Ammon's horn (tissue), 1 donor: ENCODE measurements around the gene DDX41.

ENCODE experiments used
- DNase-seq: peaks from one replicate; pipeline ENCODE4 v3.0.0-alpha.2; 2016; ENCODE audit warnings: low spot score

DDX41 gene

GRCh38 chr5:177513500-177513899 is 3.3 kb downstream of the DDX41 start:
- no peak for DNase-seq

GRCh38 chr5:177512736-177513380 is 3.9 kb downstream of the DDX41 start:
- no peak for DNase-seq

- no peak for DNase-seq
These were observed 4.7 kb downstream of the DDX41 start for GRCh38 chr5:177511796-177512675.

- DNase-seq, result no peak
These were observed 5.6 kb downstream of the DDX41 start for GRCh38 chr5:177511181-177511580.

- DNase-seq, result no peak
These were observed 6.2 kb downstream of the DDX41 start for GRCh38 chr5:177510567-177511053.

- DNase-seq, result no peak
These were observed 6.7 kb downstream of the DDX41 start for GRCh38 chr5:177509991-177510566.

- peak; percentile 43 for DNase-seq
These were observed 7.3 kb downstream of the DDX41 start, which contains the start of gene DOK3 for GRCh38 chr5:177509381-177509951. Gene DOK3, minus strand, starts transcription at chr5:177509826. Its CDS starts 286 bp downstream, at chr5:177509540.

GRCh38 chr5:177508837-177509236 is 7.9 kb downstream of the DDX41 start:
- no peak for DNase-seq

- DNase-seq, result no peak
These were observed 8.5 kb downstream of the DDX41 start for GRCh38 chr5:177508221-177508611.

GRCh38 chr5:177507596-177508220 is 9.1 kb downstream of the DDX41 start:
- DNase-seq, result no peak

- DNase-seq, result no peak
These were observed 9.6 kb downstream of the DDX41 start for GRCh38 chr5:177507165-177507564.

GRCh38 chr5:177505075-177505474 is 11.7 kb downstream of the DDX41 start:
- no peak for DNase-seq

- DNase-seq, result no peak
These were observed 12.4 kb downstream of the DDX41 start for GRCh38 chr5:177504086-177505056.

- DNase-seq, result no peak
These were observed 13.2 kb downstream of the DDX41 start for GRCh38 chr5:177503351-177504085.

GRCh38 chr5:177502886-177503285 is 13.9 kb downstream of the DDX41 start:
- DNase-seq, result no peak

GRCh38 chr5:177501874-177502678 is 14.7 kb downstream of the DDX41 start:
- no peak for DNase-seq

GRCh38 chr5:177500685-177501522 is 15.9 kb downstream of the DDX41 start:
- DNase-seq, result peak; percentile 91

GRCh38 chr5:177499842-177500241 is 16.9 kb downstream of the DDX41 start:
- no peak for DNase-seq
